Mucosa of gallbladder (tissue), 1 donor: ENCODE data around the gene TRIM56. TPM values are rescaled to one million over a fixed set of nuclear protein-coding genes. Genes with fewer than 3 reads are reported as not detected.
"Not testable (repeated sequence)": the region's sequence is repeated elsewhere in the genome, so short reads cannot be mapped to it uniquely, and the experiment has no call there.

ENCODE experiments used
- DNase-seq: peaks from one replicate; pipeline ENCODE4 v3.0.0-alpha.2; 2020; ENCODE audit warnings: low spot score
- total RNA-seq: library from RNA; stranded (reverse); gene quantifications from one replicate; pipeline ENCODE4 v1.2.1, GENCODE V29; 2021
- donor health status: DM: no; HTN: no; CAD: no.

TRIM56 gene, protein sequence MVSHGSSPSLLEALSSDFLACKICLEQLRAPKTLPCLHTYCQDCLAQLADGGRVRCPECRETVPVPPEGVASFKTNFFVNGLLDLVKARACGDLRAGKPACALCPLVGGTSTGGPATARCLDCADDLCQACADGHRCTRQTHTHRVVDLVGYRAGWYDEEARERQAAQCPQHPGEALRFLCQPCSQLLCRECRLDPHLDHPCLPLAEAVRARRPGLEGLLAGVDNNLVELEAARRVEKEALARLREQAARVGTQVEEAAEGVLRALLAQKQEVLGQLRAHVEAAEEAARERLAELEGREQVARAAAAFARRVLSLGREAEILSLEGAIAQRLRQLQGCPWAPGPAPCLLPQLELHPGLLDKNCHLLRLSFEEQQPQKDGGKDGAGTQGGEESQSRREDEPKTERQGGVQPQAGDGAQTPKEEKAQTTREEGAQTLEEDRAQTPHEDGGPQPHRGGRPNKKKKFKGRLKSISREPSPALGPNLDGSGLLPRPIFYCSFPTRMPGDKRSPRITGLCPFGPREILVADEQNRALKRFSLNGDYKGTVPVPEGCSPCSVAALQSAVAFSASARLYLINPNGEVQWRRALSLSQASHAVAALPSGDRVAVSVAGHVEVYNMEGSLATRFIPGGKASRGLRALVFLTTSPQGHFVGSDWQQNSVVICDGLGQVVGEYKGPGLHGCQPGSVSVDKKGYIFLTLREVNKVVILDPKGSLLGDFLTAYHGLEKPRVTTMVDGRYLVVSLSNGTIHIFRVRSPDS
- total RNA-seq: 57.7 TPM

DNA sequence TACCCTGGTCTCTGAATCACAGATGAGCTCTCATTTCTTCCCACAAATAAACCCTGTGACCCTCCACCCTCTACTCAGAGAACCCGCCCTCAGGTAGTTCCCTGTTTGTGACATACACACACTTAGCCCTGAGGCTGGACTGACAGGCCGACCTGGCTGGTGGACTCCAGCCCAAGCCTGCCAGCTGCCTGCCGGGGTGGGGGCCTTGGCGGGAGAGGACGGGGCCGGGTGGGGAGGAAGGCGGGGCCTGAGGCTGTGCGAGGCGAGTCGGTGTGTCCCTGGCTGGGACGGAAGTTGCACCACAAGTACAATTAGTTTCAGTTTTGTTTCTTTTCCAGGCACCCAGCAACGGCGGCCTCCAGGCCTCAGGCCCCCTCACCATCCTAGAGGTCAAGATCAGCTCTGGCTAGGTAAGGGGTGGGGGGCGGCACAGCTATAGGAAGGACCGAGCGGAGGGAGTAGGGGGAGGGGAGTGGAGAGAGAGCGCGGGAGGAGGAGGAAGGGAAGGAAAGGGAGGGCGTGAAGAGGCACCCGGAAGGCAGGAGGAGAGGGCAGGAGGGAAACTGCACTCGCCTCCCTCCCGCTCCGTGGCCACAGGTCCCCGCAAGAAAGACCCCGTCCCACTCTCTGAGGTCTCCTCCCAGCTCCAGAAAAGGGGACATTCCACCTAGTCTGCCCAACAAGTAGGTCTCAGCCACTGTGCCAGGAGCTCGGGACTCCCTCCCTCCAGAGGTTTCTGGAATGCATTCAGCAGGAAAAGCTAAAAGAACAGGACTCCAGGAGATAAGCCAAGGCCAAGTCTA lies at the start of gene TRIM56:
Gene TRIM56 (plus strand): TSS at position 320 of the 803 bp plus-strand sequence. CDS start 1,832 bp downstream, outside the sequence.
- DNase-seq: peak; percentile 88

DNA sequence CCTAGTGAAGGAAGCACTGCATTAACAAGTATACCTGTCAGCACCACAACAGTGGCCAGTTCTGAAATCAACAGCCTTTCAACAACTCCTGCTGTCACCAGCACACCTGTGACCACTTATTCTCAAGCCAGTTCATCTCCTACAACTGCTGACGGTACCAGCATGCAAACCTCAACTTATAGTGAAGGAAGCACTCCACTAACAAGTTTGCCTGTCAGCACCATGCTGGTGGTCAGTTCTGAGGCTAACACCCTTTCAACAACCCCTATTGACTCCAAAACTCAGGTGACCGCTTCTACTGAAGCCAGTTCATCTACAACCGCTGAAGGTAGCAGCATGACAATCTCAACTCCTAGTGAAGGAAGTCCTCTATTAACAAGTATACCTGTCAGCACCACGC lies 49.3 kb upstream of the TRIM56 start:
- no peak for DNase-seq

DNA sequence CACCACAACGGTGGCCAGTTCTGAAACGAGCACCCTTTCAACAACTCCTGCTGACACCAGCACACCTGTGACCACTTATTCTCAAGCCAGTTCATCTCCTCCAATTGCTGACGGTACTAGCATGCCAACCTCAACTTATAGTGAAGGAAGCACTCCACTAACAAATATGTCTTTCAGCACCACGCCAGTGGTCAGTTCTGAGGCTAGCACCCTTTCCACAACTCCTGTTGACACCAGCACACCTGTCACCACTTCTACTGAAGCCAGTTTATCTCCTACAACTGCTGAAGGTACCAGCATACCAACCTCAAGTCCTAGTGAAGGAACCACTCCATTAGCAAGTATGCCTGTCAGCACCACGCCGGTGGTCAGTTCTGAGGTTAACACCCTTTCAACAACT lies 44.0 kb upstream of the TRIM56 start:
- not testable (repeated sequence) for DNase-seq

DNA sequence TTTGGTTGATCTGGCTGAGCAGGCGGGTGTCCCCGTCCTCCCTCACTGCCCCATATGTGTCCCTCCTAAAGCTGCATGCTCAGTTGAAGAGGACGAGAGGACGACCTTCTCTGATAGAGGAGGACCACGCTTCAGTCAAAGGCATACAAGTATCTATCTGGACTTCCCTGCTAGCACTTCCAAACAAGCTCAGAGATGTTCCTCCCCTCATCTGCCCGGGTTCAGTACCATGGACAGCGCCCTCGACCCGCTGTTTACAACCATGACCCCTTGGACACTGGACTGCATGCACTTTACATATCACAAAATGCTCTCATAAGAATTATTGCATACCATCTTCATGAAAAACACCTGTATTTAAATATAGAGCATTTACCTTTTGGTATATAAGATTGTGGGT lies 26.9 kb upstream of the TRIM56 start:
- DNase-seq: peak; percentile 53

DNA sequence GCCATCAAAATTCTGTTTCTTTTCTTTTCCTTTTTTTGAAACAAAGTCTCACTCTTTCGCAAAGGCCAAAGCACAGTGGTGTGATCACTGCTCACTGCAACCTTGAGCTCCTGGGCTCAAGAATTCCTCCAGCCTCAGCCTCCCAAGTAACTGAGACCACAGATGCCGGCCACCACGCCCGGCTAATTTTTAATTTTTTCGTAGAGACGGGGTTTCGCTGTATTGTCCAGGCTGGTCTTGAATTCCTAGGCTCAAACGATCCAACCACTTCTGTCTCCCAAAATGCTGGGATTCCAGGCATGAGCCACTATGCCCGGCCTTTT lies 25.7 kb upstream of the TRIM56 start:
- no peak for DNase-seq

DNA sequence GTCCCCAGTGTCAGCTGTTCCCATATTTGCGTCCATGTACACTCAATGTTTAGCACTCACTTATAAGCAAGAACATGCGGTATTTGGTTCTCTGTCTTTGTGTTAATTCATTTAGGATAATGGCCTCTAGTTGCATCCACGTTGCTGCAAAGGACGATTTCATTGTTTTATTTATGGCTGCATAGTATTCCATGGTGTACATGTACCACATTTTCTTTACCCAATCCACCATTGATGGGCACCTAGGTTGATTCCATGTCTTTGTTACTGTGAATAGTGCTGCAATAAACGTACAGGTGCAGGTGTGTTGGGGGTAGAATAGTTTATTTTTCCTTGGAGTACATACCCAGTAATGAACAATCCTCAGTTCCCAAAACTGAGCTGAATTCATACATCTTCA lies 24.3 kb upstream of the TRIM56 start:
- DNase-seq: no peak

DNA sequence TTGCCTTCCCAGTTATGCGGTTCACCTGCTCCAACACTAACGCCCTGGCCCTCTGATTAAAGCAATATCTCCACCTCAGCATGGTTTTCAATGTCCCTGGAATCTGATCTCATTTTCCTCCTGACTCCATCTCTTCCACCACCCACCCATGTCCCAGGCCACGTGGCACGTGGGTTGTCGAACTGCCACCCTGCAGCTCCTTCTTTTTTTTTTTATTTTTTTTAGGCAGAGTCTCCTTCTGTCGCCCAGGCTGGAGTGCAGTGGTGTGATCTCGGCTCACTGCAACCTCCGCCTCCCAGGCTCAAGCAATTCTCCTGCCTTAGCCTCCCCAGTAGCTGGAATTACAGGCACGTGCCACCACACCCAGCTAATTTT lies 21.1 kb upstream of the TRIM56 start:
- DNase-seq: not testable (repeated sequence)

DNA sequence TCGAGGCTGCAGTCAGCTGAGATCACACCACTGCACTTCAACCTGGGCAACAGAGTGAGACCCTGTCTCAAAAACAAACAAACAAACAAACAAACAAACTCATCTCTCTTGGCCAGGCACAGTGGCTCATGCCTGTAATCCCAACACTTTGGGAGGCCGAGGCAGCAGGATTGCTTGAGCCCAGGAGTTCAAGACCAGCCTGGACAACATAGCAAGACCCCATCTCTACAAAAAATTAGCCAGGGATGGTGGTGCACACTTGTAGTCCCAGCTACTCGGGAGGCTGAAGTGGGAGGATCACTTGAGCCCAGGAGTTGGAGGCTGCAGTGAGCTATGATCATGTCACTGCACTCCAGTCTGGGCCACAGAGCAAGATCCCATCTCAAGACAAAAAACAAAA lies 20.1 kb upstream of the TRIM56 start:
- not testable (repeated sequence) for DNase-seq

DNA sequence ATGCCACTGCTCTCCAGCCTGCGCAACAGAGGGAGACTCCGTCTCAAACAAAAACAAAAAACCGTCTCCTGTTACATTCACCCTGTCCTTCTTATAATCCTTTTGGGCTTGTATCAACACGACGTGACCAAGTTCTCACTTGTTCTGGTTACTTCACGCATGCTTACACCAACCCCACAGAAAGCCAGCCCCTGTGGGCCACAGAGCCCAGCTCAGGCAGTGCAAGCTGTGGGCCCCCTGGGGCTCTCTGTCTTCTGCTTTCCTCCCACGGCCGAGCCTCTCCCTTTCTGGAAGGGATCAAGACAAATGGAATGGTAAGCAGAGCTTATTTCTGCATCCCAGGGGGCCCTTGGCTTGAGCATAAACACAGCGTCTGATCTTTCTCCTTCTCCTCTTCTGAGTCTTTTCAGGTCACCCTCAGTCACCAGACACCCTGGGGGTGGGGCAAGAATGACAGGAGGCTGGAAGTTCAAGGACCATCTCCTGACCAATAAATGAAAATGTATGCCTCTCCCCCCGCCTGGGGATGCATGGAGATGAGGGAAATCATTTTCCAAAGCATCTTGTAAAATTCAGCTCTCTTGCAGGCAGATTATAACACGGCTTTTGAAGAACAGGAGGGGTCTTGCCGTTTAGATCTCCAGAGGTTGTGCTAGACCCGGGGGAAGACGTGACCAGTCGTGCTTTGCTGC lies 19.0 kb upstream of the TRIM56 start:
- no peak for DNase-seq

DNA sequence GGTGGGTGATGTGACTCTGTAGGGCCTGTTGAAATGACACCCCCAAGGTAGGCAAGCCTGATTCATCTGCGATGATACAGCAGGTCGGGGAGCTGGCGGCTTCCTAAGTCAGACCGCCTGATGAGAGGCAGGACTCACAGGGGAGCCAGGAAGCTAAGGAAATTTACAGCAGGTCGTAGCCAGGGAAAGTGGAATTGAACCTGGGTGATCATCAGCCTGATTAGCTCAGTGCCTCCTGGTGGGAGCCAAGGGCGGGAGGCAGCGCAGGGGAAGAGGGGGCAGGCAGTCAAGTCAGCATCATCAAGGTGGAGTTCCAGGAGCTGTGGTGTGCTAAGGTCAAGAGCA lies 18.5 kb upstream of the TRIM56 start:
- no peak for DNase-seq

DNA sequence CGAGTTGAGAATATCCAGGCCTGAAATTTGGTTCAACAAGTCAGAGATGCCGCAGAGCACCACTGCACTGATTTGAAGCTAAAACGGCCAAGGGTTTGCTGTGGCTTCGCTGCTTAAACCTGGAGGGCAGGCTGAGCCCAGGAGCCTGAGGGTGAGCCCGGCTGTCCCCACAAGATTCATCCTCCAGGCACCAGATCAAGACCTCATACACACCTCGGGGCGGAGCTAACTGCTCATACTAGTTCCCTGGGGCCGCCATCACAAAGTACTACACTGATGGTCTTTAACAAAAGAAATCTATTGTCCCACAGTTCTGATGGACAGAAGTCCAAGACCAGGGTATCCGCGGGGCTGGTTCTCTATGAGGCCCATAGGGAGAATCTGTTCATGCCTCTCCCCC lies 16.9 kb upstream of the TRIM56 start:
- no peak for DNase-seq

DNA sequence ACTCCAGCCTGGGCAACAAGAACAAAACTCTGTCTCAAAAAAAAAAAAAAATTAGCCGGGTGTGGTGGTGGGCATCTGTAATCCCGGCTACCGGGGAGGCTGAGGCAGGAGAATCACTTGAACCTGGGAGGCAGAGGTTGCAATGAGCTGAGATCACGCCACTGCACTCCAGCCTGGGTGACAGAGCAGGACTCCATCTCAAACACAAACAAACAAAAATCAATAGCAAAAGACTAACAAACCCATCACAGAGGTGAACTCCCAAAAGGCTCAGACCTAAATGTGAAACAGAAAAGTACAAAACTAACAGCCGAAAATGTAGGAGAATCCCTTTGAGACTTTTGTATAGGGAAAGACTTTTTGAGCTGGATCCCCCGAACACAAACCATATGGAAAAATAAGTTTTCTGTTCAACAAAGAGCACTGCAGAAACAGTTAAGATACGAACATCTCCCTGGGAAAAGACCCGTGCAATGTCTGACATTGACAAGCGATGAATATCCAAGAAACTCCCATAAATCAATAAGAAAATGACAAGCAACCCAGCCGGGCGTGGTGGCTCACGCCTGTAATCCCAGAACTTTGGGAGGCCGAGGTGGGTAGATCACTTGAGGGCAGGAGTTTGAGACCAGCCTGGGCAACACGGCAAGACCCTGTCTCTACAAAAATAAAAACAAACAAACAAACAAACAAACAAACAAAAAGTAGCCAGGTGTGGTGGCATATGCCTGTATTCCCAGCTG lies 13.7 kb upstream of the TRIM56 start:
- DNase-seq: not testable (repeated sequence)

DNA sequence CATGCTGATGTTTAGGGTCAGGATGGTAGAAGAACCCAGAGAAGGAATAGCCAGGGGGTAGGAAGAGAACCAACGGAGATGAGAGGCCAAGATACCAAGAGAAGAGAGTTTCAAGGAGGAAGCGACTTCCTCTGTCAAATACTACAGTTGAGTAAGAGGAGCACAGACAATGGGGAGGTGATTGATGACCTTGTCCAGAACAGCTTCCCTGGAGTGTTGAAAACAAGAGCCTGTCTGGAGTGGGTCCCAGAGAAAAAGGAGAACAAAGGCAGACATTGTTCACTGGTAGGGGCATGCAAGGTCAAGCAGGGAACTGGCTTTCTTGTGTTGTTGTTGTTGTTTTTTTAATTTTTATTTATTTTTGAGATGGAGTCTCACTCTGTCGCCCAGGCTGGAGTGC lies 9.6 kb upstream of the TRIM56 start:
- DNase-seq: no peak

DNA sequence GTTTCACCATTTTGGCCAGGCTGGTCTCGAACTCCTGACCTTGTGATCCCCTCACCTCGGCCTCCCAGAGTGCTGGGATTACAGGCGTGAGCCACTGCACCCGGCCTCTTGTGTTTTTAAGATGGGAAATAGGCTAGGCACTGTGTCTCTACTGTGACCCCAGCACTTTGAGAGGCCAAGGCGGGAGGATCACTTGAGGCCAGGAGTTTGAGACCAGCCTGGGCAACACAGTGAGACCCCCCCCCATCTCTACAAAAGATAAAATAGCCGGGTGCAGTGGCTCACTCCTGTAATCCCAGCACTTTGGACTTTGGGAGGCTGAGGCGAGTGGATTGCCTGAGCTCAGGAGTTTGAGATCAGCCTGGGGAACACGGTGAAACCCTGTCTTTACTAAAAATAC lies 9.1 kb upstream of the TRIM56 start:
- DNase-seq: not testable (repeated sequence)

DNA sequence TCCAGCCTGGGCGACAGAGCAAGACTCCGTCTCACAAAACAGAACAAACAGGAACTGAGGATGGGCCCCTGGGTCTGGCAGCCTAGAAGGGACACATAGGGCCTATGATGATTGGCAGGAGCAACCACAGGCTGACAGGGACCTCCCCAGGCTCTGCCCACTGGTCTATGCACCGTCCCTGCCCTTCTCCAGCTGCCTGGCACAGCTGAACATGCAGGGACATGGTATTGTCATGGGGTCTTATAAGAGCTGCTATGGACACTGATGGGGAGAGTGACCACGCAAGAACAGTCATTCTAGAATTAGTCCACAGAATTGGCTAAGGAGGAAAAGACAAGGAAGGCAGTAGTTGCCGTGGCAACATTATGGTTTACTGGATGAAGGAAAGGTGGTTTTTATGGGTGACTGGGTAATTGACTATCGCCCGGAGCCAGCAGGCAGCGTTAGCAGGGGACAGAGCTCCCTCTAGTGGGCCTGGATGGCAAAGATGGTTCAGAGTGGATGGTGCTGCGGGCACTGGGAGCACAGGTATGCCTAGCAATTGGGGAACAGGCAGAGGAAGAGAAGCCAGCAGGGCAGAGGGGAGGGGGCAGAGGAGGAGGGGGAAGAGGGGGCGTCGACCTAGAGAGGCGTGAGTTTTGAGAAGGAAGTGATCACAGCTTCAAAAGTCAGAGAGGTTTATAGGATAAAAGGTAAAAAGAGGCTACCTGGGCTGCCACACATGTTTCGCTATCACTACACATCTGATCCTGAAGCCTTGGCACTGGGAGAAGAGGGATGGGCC lies 7.8 kb upstream of the TRIM56 start:
- DNase-seq: peak; percentile 82

DNA sequence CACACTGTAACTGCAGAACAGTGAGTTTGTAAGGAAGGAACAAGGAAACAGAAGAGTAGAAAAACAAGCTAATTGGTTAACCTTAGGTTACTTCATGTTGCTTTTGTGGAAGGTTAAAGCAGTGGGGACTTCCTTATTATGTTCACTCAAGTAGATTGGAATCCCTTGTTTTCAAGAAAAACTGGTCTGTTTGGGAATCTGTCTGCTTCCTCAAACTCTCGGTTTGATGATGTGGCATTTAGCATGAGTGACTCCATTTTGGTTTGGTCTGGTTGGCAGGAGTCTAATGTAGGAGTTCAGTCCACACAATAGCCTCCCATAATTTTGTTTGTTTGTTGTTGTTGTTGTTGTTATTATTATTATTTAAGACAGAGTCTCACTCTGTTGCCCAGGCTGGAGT lies 3.8 kb upstream of the TRIM56 start:
- DNase-seq: no peak

DNA sequence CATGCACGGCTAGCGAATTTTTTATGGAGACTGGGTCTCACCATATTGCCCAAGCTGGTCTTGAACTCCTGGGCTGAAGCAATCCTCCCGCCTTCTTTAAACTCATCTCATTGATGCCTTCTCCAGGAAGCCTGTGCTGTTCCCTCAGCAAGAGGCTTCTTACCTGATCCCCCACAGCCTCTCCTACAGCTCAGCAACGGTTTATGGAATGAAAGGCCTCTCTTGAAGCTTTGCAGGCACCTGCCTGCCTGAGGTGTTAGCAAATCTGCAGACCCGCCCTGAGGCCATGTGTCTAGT lies 468 bp upstream of the TRIM56 start:
- DNase-seq: no peak

DNA sequence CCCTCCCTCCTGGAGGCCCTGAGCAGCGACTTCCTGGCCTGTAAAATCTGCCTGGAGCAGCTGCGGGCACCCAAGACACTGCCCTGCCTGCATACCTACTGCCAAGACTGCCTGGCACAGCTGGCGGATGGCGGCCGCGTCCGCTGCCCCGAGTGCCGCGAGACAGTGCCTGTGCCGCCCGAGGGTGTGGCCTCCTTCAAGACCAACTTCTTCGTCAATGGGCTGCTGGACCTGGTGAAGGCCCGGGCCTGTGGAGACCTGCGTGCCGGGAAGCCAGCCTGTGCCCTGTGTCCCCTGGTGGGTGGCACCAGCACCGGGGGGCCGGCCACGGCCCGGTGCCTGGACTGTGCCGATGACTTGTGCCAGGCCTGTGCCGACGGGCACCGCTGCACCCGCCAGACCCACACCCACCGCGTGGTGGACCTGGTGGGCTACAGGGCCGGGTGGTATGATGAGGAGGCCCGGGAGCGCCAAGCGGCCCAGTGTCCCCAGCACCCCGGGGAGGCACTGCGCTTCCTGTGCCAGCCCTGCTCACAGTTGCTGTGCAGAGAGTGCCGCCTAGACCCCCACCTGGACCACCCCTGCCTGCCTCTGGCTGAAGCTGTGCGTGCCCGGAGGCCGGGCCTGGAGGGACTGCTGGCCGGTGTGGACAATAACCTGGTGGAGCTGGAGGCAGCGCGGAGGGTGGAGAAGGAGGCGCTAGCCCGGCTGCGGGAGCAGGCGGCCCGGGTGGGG lies 2.2 kb downstream of the TRIM56 start:
- no peak for DNase-seq

DNA sequence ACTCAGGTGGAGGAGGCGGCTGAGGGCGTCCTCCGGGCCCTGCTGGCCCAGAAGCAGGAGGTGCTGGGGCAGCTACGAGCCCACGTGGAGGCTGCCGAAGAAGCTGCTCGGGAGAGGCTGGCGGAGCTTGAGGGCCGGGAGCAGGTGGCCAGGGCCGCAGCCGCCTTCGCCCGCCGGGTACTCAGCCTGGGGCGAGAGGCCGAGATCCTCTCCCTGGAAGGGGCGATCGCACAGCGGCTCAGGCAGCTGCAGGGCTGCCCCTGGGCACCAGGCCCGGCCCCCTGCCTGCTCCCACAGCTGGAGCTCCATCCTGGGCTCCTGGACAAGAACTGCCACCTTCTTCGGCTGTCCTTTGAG lies 2.8 kb downstream of the TRIM56 start:
- no peak for DNase-seq

DNA sequence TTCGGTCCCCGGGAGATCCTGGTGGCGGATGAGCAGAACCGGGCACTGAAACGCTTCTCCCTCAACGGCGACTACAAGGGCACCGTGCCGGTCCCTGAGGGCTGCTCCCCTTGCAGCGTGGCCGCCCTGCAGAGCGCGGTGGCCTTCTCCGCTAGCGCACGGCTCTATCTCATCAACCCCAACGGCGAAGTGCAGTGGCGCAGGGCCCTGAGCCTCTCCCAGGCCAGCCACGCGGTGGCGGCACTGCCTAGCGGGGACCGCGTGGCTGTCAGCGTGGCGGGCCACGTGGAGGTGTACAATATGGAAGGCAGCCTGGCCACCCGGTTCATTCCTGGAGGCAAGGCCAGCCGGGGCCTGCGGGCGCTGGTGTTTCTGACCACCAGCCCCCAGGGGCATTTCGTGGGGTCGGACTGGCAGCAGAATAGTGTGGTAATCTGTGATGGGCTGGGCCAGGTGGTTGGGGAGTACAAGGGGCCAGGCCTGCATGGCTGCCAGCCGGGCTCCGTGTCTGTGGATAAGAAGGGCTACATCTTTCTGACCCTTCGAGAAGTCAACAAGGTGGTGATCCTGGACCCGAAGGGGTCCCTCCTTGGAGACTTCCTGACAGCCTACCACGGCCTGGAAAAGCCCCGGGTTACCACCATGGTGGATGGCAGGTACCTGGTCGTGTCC lies 3.7 kb downstream of the TRIM56 start:
- no peak for DNase-seq
